ENCODE data around the gene PRPH.
"Not testable (repeated sequence)": the region's sequence is repeated elsewhere in the genome, so short reads cannot be mapped to it uniquely, and the experiment has no call there.

PRPH gene

DNA sequence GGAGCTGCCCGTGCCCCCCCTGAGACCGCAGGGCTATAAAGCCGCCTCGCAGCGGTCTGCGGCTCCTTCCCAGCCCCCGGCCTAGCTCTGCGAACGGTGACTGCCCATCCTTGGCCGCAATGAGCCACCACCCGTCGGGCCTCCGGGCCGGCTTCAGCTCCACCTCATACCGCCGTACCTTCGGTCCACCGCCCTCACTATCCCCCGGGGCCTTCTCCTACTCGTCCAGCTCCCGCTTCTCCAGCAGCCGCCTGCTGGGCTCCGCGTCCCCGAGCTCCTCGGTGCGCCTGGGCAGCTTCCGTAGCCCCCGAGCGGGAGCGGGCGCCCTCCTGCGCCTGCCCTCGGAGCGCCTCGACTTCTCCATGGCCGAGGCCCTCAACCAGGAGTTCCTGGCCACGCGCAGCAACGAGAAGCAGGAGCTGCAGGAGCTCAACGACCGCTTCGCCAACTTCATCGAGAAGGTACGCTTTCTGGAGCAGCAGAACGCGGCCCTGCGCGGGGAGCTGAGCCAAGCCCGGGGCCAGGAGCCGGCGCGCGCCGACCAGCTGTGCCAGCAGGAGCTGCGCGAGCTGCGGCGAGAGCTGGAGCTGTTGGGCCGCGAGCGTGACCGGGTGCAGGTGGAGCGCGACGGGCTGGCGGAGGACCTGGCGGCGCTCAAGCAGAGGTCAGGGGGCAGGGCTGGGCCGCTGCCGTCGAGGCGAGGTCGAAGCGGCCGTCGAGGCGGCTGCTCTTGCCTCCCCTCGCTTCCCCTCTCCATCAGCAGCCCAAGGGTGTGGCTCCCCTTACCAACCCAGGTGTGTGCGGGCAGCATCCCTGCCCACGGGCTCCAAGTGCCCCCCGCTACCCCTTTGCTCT lies at the start of gene PRPH:
TSS of gene PRPH (plus strand) at position 66 of the 855 bp plus-strand sequence. CDS start at position 120, 54 bp downstream.
- no peak for DNase-seq

DNA sequence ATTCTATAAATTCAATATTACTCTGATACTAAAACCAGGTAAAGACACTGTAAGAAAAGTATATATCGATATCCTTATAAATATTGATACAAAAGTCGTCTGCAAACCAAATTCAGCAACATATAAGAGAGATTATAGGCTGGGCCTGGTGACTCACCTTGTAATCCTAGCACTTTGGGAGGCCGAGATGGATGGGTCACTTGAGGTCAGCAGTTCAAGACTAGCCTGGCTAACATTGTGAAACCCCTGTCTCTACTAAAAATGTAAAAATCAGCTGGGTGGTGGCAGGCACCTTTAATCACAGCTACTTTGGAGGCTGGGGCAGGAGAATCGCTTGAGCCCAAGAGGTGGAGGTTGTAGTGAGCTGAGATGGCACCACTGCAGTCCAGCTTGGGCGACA lies 43.6 kb upstream of the PRPH start:
- DNase-seq: no peak

DNA sequence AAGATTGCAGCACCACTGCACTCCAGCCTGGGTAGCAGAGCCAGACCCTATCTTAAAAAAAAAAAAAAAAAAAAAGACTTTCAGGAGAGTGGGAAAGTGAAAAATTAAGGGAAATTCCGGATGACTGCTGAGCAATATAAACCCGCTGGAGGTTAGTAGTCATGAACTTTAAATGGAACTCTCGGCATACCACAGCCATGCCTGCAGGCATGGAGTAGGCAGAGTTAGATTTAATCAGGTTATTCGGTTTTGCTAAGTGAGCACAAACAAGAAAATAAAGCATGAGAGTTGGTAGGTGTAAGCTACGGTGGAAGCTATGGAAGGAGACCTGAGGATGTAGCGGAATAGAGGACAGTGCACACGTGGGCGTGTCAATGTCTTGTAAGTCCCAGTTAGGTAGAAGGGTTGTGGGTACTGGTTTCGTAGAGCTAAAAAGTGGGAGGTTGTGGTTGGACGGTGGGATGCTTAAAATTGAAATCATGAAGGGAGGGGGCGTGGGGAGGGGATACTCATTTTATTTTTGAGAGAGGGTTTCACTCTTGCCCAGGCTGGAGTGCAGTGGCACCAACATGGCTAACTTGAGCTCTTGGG lies 41.8 kb upstream of the PRPH start:
- DNase-seq: no peak

DNA sequence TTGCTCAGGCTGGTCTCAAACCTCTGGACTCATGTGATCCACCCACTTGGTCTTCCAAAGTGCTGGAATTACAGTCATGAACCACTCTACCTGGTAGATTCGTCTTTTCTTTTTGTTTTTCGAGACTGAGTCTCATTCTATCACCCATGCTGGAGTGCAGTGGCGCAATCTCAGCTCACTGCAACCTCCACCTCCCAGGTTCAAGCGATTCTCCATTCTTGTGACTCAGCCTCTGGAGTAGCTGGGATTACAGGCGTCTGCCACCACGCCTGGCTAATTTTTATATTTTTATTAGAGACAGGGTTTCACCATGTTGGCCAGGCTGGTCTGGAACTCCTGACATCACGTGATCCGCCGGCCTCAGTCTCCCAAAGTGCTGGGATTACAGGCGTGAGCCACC lies 39.5 kb upstream of the PRPH start:
- not testable (repeated sequence) for DNase-seq

DNA sequence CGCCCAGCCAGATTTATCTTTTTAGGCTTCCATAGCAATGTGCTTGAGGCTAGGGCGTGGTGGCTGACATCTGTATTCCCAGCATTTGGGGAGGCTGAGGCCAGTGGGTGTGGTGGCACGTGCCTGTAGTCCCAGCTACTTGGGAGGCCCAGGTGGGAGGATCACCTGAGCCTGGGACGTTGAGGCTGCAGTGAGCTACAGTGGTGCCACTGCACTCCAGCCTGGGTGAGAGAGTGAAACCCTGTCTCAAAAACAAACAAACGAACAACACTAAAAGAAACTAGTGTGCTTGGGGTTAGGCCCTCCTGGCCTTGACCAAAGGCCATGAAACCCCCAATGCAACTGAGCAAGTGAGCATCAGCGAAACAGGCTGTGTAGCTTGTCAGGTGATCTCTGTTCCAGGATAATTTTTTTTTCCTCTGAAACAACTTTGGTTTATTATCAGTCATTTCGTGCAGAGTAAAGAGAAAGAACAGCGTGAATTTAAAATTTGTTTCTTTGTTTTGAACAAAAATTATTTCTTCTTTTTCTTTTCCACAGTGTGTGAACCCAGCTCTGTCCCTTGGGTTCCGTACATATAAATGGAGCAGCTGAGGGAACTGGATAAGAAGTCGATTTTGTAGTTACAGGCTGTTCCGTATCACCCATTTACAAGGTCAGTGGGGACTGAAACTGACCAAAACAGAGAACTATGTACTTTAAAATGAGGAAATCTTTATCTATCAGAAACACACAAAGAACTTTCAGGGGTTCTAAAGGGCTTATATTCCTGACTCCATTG lies 38.9 kb upstream of the PRPH start:
- no peak for DNase-seq

DNA sequence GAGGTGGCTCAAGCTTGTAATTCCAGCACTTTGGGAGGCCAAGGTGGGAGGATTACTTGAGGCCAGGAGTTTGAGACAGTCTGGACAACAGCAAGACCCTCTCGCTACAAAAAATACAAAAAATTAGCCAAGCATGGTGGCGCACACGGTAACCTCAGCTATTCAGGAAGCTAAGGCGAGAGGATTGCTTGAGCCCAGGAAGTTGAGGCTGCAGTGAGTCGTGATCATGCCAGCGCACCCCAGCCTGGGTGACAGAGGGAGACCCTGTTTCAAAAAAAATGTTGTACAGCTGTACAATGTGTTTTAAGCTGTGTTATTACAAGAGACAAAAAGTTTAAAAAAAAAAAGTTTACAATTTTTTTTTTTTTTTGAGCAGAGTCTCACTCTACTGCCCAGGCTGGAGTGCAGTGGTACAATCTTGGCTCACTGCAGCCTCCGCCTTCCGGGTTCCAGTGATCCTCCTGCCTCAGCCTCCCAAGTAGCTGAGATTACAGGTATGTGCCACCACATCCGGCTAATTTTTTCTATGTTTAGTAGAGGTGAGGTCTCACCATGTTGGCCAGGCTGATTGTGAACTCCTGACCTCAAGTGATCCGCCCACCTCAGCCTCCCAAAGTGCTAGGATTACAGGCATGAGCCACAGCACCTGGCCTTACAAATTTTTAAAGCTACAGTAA lies 37.3 kb upstream of the PRPH start:
- not testable (repeated sequence) for DNase-seq

DNA sequence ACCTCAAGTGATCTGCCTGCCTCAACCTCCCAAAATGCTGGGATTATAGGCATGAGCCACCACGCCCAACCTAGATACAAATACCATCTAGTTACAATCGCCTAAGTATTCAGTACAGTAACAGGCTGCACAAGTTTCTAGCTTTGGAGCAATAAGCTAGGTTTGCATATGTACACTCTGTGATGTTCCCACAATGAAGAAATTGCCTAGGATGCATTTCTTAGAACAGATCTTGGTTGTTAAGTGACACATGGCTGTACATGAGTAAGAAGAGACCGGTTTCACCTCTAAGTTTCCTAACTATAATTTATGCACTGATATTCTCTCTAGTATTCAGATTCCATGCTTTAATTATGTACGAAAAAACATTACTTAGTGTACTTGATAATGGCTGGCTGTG lies 35.5 kb upstream of the PRPH start:
- no peak for DNase-seq

DNA sequence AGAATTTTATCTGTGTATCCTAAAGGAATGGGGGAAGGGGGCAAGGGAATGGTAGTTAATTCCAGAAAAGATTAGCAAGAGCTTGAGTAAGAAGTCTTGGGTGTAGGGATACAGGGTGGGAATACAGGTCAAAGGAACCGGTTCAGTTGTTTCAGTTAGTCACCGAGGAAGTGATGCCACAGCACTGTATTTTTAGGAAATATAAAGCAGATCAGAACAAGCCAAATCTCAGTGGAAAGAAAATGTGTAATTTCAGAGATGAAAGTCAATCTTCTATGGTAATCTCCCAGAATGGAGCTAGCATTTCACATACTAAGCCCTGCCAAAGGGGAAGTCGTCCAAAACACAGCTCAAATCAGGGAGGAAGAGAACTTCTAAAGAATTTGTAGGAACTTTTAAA lies 34.8 kb upstream of the PRPH start:
- no peak for DNase-seq

DNA sequence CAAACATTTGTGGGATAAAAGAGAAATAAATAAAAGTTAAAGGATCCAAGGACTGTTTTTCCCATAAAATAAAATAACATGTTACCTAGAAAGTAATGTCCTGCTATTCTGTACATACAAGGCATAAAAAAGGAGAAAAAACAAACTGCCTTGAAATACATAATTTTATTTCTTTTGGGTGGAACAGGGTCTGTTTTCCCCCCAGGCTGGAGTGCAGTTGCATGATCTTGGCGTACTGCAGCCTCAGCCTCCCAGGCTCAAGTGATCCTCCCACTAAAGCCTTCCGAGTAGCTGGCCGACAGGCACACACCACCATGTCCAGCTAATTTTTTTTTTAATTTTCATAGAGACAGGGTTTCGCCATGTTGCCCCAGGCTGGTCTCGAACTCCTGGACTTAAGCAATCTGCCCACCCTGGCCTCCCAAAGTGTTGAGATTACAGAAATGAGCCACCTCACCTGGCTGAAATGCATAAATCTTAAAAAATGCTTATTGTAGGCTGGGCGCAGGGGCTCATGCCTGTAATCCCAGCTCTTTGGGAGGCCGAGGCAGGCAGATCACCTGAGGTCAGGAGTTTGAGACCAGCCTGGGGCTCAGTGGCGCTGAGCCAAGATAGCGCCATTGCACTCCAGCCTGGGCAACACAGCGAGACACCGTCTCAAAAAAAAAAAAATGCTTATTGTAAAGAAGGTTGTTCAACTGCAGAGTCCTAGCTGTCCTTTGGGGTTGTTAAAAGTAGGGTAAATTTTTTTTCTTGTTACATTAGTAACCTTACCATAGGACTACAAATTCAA lies 34.2 kb upstream of the PRPH start:
- no peak for DNase-seq

DNA sequence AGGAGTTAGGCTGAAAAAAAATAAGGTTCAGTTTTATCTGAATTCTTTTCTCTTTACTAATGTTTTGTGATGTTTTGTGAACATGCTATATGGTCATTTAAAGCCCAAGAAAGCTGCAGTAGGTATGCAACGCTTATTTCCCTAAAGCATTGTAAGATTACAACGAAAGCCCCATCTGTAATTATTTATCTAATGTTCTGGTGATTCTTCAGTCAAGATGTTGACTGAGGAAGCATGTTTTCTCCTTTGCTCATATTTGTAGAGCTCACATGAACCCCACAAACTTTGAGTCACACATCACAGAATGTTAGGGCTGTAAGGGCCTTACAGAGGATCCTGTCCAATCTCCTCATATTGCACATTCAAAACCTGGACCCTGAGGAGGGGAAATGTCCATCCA lies 33.2 kb upstream of the PRPH start:
- DNase-seq: no peak

DNA sequence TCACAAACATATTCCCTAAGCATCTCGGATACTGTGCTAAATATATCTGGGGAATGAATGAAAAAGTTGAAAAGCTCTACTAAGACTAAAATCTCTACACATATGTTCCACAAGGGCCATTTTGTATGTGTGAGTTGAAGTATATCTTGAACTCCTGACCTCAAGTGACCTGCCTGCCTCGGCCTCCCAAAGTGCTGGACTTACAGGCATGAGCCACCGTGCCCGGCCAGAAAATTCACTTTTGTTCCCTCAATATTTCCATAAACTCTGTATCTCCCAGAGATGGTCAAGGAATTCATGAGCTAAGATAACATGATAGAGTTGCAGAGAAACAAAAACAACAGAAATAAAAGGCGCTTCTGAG lies 31.6 kb upstream of the PRPH start:
- DNase-seq: no peak

DNA sequence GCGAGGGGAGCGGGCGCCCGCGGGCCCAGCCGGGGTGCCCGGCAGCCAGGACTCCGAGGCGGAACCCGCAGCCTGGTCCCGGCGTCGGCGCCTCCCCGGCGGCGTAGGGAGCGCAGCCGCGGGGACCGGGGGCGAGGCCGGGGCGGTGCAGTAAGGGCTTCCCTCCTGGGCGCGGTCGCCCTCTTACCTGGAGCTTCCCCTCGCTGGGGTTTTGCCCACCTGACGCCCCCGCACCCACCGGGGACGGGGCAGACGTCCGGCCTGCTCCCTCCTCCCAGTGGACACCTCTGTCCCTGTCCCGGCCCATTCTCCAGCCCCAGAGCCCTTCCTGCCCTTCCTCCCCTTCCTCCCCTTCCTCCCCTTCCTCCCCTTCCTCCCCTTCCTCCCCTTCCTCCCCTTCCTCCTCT lies 30.5 kb upstream of the PRPH start:
- DNase-seq: peak; percentile 55

DNA sequence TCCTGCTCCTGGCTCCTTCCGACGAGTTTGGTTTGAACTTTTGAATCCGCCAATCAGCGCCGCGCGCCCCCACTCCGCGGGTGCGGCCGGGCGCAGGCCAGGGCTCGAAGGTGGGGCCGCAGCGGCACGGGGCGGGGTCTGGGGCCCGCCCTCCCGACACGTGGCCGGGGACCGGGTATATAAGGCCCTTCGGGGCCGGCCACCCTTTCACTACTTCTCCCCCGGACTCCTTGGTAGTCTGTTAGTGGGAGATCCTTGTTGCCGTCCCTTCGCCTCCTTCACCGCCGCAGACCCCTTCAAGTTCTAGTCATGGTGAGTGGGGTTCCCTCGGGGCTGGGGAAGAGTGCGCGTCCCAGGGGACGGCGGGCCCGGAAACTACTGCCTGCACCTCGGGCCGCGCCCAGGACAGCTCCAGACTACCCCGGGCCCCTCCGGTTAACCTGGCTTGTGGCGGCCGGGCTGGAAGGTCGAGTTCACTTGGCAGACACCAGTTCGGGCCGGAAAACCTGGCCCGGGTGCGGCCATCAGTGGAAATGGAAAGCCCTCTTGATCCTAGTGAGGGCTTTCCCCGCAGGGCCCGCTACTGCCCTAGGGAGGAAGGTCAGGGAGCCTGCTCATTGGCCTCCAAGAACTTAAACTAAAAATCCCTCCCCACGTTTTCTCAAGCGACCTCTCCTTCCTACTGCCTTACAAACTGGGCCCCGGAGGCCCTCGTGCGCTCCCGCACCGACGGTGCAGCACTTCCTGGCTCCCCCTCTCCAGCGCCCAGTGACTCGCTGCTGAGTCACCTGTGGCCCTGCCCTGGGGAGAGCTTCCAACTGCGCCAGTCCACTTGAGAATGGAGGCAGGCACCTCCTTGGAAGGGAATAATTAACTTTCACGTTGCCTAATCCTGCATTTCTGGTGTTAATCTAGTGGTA lies 29.8 kb upstream of the PRPH start, which contains the start of gene TUBA1C:
TSS of gene TUBA1C (plus strand) at position 210 of the 920 bp plus-strand sequence. CDS start at position 310, 100 bp downstream.
- peak; percentile 91 for DNase-seq

DNA sequence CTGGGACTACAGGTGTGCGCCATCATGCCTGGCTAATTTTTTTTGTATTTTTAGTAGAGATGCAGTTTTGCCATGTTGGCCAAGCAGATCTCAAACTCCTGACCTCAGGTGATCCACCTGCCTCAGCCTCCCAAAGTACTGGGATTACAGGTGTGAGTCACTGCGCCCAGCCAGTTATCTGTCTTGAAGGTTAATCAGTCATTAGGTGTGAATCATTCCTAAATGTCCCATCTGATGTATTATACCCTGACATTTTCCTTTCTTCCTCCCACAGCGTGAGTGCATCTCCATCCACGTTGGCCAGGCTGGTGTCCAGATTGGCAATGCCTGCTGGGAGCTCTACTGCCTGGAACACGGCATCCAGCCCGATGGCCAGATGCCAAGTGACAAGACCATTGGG lies 25.8 kb upstream of the PRPH start:
- DNase-seq: not testable (repeated sequence)

DNA sequence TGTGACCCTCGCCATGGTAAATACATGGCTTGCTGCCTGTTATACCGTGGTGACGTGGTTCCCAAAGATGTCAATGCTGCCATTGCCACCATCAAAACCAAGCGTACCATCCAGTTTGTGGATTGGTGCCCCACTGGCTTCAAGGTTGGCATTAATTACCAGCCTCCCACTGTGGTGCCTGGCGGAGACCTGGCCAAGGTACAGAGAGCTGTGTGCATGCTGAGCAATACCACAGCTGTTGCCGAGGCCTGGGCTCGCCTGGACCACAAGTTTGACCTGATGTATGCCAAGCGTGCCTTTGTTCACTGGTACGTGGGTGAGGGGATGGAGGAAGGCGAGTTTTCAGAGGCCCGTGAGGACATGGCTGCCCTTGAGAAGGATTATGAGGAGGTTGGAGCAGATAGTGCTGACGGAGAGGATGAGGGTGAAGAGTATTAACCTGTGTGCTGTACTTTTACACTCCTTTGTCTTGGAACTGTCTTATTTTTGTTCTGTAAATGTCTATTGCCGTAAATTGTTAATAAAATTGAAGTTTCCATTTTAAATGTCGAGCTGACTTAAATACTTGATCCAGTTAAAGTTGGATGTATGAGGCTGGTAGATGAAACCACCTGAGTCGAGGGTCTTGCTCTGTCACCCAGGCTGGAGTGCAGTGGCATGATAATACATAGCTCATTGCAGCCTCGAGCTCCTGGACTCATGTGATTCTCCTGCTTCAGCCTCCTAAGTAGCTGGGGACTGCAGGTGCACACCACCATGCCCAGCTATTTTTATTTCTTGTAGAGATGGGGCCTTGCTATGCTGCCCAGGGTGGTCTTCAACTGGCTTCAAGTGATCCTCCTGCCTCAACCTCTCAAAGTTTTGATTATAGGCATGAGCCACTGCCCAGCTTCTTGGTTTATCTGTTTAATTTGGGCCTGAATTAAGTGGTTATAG lies 21.9 kb upstream of the PRPH start:
- DNase-seq: no peak

DNA sequence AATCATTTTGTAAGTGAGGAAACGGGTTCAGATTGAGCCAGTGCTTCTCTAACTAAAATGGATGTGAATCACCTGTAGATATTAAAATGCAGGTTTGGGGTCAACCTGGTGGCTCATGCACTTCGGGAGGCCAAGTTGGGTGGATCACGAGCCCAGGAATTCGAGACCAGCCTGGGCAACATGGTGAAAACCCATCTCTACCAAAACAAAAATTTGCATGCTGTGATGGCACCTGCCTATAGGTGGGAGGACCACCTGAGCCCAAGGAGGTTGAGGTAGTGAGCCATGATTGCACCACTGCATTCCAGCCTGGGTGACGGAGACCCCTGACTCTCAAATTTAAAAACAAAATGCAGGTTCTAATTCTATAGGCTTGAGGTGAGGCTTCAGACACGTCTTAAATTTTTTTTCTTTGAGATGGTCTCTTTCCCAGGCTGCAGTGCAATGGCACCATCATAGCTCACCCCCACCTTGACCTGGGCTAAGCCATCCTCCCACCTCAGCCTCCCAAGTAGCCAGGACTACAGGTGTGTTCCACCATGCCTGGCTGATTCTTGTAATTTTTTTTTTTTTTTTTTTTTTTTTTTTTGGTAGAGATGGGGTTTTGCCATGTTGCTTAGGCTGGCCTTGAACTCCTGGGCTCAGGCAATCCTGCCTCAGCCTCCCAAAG lies 21.1 kb upstream of the PRPH start:
- DNase-seq: no peak

DNA sequence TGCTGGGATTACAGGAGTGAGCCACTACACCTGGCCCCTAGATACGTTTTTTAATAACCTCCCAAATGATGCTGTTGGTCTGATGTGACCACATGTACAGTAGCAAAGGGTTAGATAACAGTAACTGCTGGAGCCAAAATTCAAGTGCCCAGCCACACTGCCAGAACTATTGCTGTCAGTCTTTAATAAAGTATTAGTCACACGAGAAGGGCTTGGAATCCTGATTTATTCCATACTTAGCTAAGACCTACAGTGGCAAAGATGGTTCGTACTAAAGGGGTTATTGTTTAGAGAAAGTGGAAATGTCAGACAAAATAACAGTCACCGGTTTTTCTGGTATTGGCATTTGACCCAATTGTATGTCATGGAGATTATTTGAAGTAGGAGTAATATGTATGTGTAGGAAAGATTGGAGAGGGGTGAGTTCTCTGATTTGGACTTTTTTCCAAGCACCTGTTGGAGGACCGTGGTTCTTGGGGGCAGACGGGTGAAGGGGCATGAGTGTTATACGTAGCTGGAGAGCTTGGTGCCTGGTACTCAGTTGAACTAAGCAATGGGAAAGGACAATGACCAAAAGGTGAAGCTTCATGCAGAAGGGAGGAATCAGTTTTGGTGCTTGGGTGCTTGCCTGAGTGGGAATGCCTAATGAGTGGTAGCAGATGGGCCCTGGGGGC lies 20.4 kb upstream of the PRPH start:
- DNase-seq: no peak
